ENCODE data around the gene WDR5.

- TF ChIP-seq, protein P1, sequence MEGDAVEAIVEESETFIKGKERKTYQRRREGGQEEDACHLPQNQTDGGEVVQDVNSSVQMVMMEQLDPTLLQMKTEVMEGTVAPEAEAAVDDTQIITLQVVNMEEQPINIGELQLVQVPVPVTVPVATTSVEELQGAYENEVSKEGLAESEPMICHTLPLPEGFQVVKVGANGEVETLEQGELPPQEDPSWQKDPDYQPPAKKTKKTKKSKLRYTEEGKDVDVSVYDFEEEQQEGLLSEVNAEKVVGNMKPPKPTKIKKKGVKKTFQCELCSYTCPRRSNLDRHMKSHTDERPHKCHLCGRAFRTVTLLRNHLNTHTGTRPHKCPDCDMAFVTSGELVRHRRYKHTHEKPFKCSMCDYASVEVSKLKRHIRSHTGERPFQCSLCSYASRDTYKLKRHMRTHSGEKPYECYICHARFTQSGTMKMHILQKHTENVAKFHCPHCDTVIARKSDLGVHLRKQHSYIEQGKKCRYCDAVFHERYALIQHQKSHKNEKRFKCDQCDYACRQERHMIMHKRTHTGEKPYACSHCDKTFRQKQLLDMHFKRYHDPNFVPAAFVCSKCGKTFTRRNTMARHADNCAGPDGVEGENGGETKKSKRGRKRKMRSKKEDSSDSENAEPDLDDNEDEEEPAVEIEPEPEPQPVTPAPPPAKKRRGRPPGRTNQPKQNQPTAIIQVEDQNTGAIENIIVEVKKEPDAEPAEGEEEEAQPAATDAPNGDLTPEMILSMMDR (IDR thresholded peaks at IDR 0.05 in 8 of 11, conservative IDR thresholded peaks at IDR 0.05 in 3 of 11) = no peak
- TF ChIP-seq POLR2A (IDR thresholded peaks at IDR 0.05) (no peak), POLR2AphosphoS5 (IDR thresholded peaks at IDR 0.05) (no peak)
Observed at GRCh38 chr9:134166374-134166773, 30.5 kb downstream of the WDR5 start.

Measured in spleen (tissue), 7 donors.